K562 (cell line): ENCODE measurements around the gene PNCK. TPM values are rescaled to one million over a fixed set of nuclear protein-coding genes. Genes with fewer than 3 reads are reported as not detected.

Source experiments
- ATAC-seq: fragments of 200-7000 bp; cut with Tn5 transposase; 3 replicates; pipeline ENCODE4 v1.9.1; 2020; ENCODE audit warnings: moderate library complexity
- BruUV-seq: library from RNA; stranded (reverse); fragments of 400-500 nt; replicated peaks from 2 replicates; lab custom pipeline; 2021; lab: Mats Ljungman, UMichigan
- CTCF ChIA-PET: fragments of 300-600 bp; formaldehyde crosslinking; extraction: SDS; loops from one replicate; lab custom pipeline; 2021; ENCODE audit warnings: low intra/inter-chr PET ratio; lab: Yijun Ruan, JAX
- POLR2A ChIA-PET: fragments of 300-600, 350-650 bp; sonication (Branson Sonifier 250); formaldehyde crosslinking; extraction: SDS; loops from one replicate; lab custom pipeline; 2021; ENCODE audit warnings: antibody characterized with exemption, inconsistent platforms; lab: Yijun Ruan, JAX
- DNase-seq, 4 experiments: peaks; one replicate each; pipeline versions ENCODE4 v3.0.0 to v3.0.0-alpha.2; 2011 to 2018; ENCODE audit warnings: low spot score in 3 of 4, mixed read lengths in 3 of 4; ENCODE audit errors: extremely low read depth in 1 of 4
- FAIRE-seq: peaks from 2 replicates; lab custom pipeline; 2011; peaks lifted over from hg19 to GRCh38; lab: Jason Lieb, UNC
- H2AFZ ChIP-seq: 2 replicates; pipeline ENCODE4 v1.6.0; 2011; ENCODE audit warnings: low read depth, low read length, control low read depth, inconsistent platforms
- H3K27ac ChIP-seq: fragments of 200-600 bp; 3 replicates; pipeline ENCODE4 v1.8.0; 2011; ENCODE audit warnings: low read depth, mild to moderate bottlenecking, control low read depth, inconsistent platforms, low read length, moderate library complexity, mixed read lengths; ENCODE audit errors: extremely low read depth
- H3K27me3 ChIP-seq, 2 experiments: fragments of 300-600 bp in 1 of 2; 2 replicates in 1 of 2; 3 replicates in 1 of 2; pipeline versions ENCODE4 v1.6.0 to v1.8.0; 2011; ENCODE audit warnings: inconsistent platforms in 2 of 2, low read length in 2 of 2, mild to moderate bottlenecking in 1 of 2, mixed read lengths in 1 of 2, moderate library complexity in 1 of 2; ENCODE audit not compliant: control insufficient read depth in 2 of 2, insufficient read depth in 2 of 2
- H3K36me3 ChIP-seq: fragments of 300-600 bp; 3 replicates; pipeline ENCODE4 v1.8.0; 2011; ENCODE audit warnings: mild to moderate bottlenecking, low read length, inconsistent platforms; ENCODE audit not compliant: control insufficient read depth, insufficient read depth
- H3K4me1 ChIP-seq, 2 experiments: fragments of 200-600 bp in 1 of 2; replicated peaks in 1 of 2; 2 replicates in 1 of 2; 3 replicates in 1 of 2; pipeline versions ENCODE4 v1.5.1 to v1.8.0; 2011; ENCODE audit warnings: inconsistent platforms in 2 of 2, low read length in 2 of 2, mild to moderate bottlenecking in 1 of 2, mixed read lengths in 1 of 2, moderate library complexity in 1 of 2; ENCODE audit not compliant: control insufficient read depth in 2 of 2, insufficient read depth in 2 of 2
- H3K4me2 ChIP-seq: 2 replicates; pipeline ENCODE4 v1.6.1; 2011; ENCODE audit warnings: low read length, control low read depth, inconsistent platforms, mixed read lengths; ENCODE audit not compliant: insufficient read depth
- H3K4me3 ChIP-seq: fragments of 200-600 bp; sonication (generic), shearing (Covaris generic); 2 replicates; pipeline ENCODE4 v1.5.1; 2016; ENCODE audit warnings: control low read depth, inconsistent platforms
- H3K79me2 ChIP-seq: fragments of 200-600 bp; 3 replicates; pipeline ENCODE4 v1.8.0; 2011; ENCODE audit warnings: low read length, inconsistent platforms; ENCODE audit not compliant: control insufficient read depth, insufficient read depth
- H3K9ac ChIP-seq, 2 experiments: 2 replicates each; pipeline versions ENCODE4 v1.6.0 to v1.6.1; 2011; ENCODE audit warnings: low read depth in 2 of 2, low read length in 2 of 2, control low read depth in 1 of 2, inconsistent platforms in 1 of 2, mild to moderate bottlenecking in 1 of 2, mixed read lengths in 1 of 2; ENCODE audit not compliant: insufficient read depth in 1 of 2
- H3K9me1 ChIP-seq: one replicate; pipeline ENCODE4 v1.6.0; 2011; ENCODE audit warnings: inconsistent platforms, mild to moderate bottlenecking, low read length, moderate library complexity; ENCODE audit not compliant: control insufficient read depth, insufficient read depth
- H3K9me3 ChIP-seq: replicated peaks from 2 replicates; pipeline ENCODE4 v1.5.1; 2011; ENCODE audit warnings: low read depth, low read length, inconsistent platforms; ENCODE audit not compliant: control insufficient read depth, insufficient read depth
- H4K20me1 ChIP-seq: replicated peaks from 2 replicates; pipeline ENCODE4 v1.6.1; 2011; ENCODE audit warnings: low read length, inconsistent platforms, mixed read lengths; ENCODE audit not compliant: control insufficient read depth, insufficient read depth
- CHD1 ChIP-seq: fragments of 200-600 bp; sonication (generic); IDR thresholded peaks from one replicate; pipeline ENCODE4 v1.6.1; 2012; ENCODE audit warnings: mild to moderate bottlenecking, moderate library complexity, low read length, inconsistent platforms
- FOXA3 ChIP-seq, 2 experiments: fragments of 450-650 bp in 1 of 2; sonication (generic) in 1 of 2; formaldehyde crosslinking; IDR thresholded peaks in 1 of 2; conservative IDR thresholded peaks in 1 of 2; 2 replicates each; pipeline versions ENCODE4 v1.4.0 to v1.8.0; 2020 to 2022; ENCODE audit warnings: mild to moderate bottlenecking in 2 of 2, missing genetic modification reagents in 1 of 2
- NR4A1 ChIP-seq, 2 experiments: fragments of 250-450 bp in 1 of 2; fragments of 450-650 bp in 1 of 2; sonication (Bioruptor Pico) in 1 of 2; IDR thresholded peaks; 2 replicates each; pipeline versions ENCODE4 v1.4.0 to v1.6.1; 2016 to 2020; ENCODE audit warnings: mild to moderate bottlenecking in 2 of 2, missing compliant biosample characterization in 1 of 2, missing genetic modification characterization in 1 of 2, moderate library complexity in 1 of 2
- WGBS: fragments of 100-300 bp; shearing (Covaris generic); methylation state at CpG from one replicate; pipeline ENCODE4 v1.1.6; 2016; ENCODE audit warnings: low coverage, mixed read lengths; ENCODE audit not compliant: insufficient coverage; ENCODE audit errors: missing lambda C conversion rate; 5-methylcytosine and 5-hydroxymethylcytosine counted together
- in situ Hi-C: fragments of 300-500 bp; cut with MboI; formaldehyde crosslinking; loops from 4 replicates; pipeline ENCODE4 v1.15.0; 2018; ENCODE audit warnings: inconsistent platforms, mixed read lengths
- intact Hi-C: fragments of 100-400 bp; cut with micrococcal nuclease; formaldehyde crosslinking; loops from 2 replicates; pipeline ENCODE4 v1.14.2; 2022
- polyA plus RNA-seq, 8 experiments: library from polyadenylated mRNA; depleted of rRNA in 4 of 8; stranded (reverse) in 5 of 8; unstranded in 3 of 8; fragments of >200 nt; fragmentation: Nextera tagmentation in 2 of 8; fragmentation: Illumina TruSeq in 1 of 8; extraction: Ambion mirVana in 2 of 8; extraction: Trizol in 1 of 8; gene quantifications; 2 replicates each; pipeline versions ENCODE4 v1.2.1 to v1.2.3, GENCODE V29; 2011 to 2014; ENCODE audit warnings: inconsistent platforms in 1 of 8, missing spikeins in 1 of 8
- total RNA-seq, 7 experiments: library from RNA; depleted of rRNA in 6 of 7; stranded (reverse); fragments of >200 nt in 6 of 7; fragmentation: Illumina TruSeq in 2 of 7; extraction: Trizol in 2 of 7; gene quantifications; 2 replicates each; pipeline versions ENCODE4 v1.2.1 to v1.2.3, GENCODE V29; 2011 to 2021; ENCODE audit warnings: low replicate concordance in 1 of 7
- TF ChIP-seq, protein P1 (sequence below): fragments of 250-450 bp; sonication (Bioruptor Pico); IDR thresholded peaks from 2 replicates; pipeline ENCODE4 v1.5.0; 2021; ENCODE audit warnings: mild to moderate bottlenecking, moderate library complexity

Gene PNCK
- total and polyA plus RNA-seq, 9 of the 15 experiments (the other 6 are each of a cell fraction or from before 2014, with no cell fraction given) = 0.13 to 7.5 (median 1.2) TPM; not detected in 1

DNA sequence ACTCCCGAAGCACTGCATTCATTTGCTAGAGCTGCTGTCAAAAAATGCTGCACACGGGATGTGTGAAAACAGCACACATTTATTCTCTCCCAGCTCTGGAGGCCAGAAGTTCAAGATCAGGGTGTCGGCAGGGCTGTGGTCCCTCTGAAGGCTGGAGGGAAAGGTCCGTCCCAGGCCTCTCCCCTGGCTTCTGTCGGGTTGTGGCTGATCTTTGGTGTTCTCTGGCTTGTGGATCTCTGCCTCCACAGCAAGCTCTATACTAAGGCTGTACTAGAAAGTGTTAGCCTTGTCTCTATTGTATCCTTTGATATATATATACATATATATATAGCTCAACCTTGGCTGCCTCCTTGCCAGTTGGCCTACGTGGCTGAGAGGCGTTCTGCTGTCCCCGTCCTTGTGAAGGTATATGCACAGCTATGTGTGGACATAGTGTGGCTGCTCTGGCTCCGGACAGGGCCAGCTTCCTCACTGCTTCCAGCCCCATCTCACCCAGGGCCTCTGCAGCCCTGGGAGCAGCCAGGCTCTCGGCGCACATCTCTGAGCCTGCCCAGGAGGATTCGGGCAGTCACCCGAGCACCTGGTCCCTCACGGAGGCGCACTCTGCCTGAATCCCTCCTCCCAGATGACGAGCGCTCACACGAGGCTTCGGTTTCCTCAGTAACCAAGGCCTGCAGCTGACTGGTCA lies 41.6 kb downstream of the PNCK start (continued):
- TF ChIP-seq NR4A1 (CRISPR knock-in tag; IDR thresholded peaks at IDR 0.05) (no peak), NR4A1 (tag; IDR thresholded peaks at IDR 0.05) (no peak), CHD1 (no peak)

DNA sequence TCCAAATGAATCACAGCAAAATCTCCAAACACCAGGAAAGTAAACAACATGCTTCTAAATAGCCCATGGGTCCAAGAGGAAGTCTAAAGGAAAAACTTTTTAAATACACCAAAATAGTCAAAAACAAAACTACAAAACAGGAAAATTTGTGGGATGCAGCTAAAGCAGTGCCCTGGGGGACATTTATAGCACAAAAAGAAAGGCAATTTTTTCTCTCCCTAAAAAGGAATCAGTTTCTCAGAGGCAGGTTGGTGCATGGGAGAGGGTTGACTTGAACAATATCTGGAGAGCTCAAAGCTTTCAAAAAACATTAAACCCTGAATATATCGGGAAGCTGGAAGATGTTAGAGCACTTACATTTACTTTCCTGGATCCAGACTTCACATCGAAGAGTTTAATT lies 42.3 kb downstream of the PNCK start:
- Histone ChIP-seq H3K4me2 (no peak overlapping the region), H3K9ac (no peak overlapping the region), H3K27me3 (peaks cover 11 to 80% of the 10 kb centered on the region in 2 experiments; a peak in 3 of 5 replicates), H3K79me2 (no peaks in the 10 kb centered on the region), H2AFZ (no peak overlapping the region), H3K9me1 (no peaks in the 10 kb centered on the region), H3K27ac (no peak overlapping the region), H3K4me3 (no peak overlapping the region), H4K20me1 (no peaks in the 10 kb centered on the region), H3K4me1 (peaks cover 0 to 15% of the 10 kb centered on the region in 2 experiments; a peak in 2 of 5 replicates), H3K9me3 (no peaks in the 10 kb centered on the region), H3K36me3 (no peaks in the 10 kb centered on the region)
- FAIRE-seq = no peak
- intact Hi-C loops = no loop called here
- BruUV-seq = no TSS peak
- no peak for DNase-seq
- 0% methylated on average over 2 of the region's 2 CpGs for WGBS
- no peak for ATAC-seq
- TF ChIP-seq, protein P1, sequence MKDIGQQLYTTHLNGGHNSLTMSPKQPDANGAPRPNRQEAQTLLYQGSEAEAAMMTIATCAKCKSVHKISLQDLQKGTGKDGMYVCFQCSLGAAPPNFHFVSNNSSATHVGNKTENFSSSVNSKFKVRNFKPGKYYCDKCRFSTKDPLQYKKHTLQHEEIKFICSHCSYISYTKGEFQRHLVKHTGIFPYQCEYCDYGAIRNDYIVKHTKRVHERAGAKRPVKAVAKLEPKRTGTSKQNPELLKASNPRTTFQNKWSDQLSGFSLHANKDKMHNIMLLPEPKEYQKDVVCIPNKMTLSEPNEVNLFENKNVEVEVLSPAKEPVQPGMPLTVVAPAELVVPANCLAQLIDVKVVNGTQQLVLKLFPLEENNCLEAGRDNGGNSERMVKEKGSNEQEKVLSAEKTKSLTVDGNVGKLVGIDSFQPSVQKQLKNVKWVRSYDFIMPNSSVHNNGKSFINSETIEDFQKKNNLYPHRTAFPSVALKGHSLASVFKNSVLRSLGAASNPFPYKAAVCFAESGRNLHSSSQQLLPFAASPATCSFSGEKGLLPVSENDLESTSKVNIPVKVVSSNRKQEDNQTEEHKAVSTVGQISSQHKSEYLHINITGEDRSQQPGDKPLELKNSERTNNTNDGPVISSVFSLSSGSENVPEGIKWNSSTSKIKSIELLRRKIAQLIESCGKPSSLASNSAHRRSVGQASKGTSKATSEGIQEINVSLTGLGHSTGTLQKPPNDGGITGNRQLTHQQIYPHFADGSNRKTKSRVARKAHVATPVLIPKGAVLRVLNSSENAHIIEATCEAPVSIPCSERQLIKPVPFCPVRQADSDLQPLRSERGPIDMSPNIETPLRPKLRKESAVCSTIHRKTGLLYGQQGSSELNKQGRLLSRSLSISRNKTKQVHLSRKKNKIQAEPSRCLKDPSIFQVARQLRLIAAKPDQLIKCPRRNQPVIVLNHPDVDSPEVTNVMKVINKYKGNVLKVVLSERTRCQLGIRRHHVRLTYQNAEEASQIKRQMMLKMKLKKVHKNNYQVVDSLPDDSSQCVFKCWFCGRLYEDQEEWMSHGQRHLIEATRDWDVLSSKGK (CRISPR knock-in tag) = no peak
- no peak for TF ChIP-seq FOXA3 (CRISPR knock-in tag; conservative IDR thresholded peaks at IDR 0.05 in 1 of 2, IDR thresholded peaks at IDR 0.05 in 1 of 2)
- in situ Hi-C loops = no loop called here
- ChIA-PET CTCF (no interaction called here), POLR2A (interaction anchor here (0.5 to 0.9 kb wide), 3 partner anchors 17 to 699 kb away, joined by 3 to 5 read pairs (median 3); no protein-coding TSS in a partner anchor)
